Activated CD8-positive, alpha-beta memory T cell treated with anti-CD3 and anti-CD28 coated beads, Interleukin-2, amount 50 U/mL, for 48 hours (primary cell): Measurements from ENCODE around the gene PTPN9.
"Not testable (repeated sequence)": the region's sequence is repeated elsewhere in the genome, so short reads cannot be mapped to it uniquely, and the experiment has no call there.

ENCODE experiments used
- DNase-seq: peaks from one replicate; pipeline ENCODE4 v3.0.0-alpha.2; 2020

Gene PTPN9

GRCh38 chr15:75578948-75579920 lies at the start of gene PTPN9:
TSS of gene PTPN9 (minus strand) at chr15:75579315. CDS start at chr15:75578776, 539 bp downstream.
- peak; percentile 87 for DNase-seq

- peak; percentile 96 for DNase-seq
Observed at GRCh38 chr15:75625542-75626347, 46.6 kb upstream of the PTPN9 start, which contains the start of gene SNUPN. TSS of gene SNUPN (minus strand) at chr15:75625725. CDS start at chr15:75621051, 4,674 bp downstream.

GRCh38 chr15:75622505-75622904 lies 43.4 kb upstream of the PTPN9 start:
- DNase-seq: no peak

GRCh38 chr15:75620841-75621391 lies 41.8 kb upstream of the PTPN9 start:
- no peak for DNase-seq

- DNase-seq: no peak
Observed at GRCh38 chr15:75620058-75620820, 41.1 kb upstream of the PTPN9 start.

DNA sequence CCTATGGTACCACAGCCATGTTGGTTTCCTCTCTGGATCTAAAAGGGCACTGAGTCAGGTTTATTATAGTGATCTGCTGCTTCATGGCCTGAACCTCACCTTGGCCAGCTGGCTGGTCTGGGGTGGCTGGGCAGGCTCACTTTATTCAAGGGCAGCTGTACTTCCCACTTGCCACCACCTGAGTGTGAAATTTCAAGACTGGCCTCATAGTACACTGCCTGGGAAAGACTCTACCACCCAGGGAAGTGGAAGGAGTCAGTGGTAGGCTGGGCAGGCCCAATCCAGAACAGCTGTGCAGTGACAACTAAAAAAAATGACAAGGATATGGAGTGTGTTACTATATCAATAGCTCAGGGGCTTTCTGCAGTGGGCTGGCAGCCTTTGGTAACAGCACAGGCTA lies 37.7 kb upstream of the PTPN9 start:
- no peak for DNase-seq

DNA sequence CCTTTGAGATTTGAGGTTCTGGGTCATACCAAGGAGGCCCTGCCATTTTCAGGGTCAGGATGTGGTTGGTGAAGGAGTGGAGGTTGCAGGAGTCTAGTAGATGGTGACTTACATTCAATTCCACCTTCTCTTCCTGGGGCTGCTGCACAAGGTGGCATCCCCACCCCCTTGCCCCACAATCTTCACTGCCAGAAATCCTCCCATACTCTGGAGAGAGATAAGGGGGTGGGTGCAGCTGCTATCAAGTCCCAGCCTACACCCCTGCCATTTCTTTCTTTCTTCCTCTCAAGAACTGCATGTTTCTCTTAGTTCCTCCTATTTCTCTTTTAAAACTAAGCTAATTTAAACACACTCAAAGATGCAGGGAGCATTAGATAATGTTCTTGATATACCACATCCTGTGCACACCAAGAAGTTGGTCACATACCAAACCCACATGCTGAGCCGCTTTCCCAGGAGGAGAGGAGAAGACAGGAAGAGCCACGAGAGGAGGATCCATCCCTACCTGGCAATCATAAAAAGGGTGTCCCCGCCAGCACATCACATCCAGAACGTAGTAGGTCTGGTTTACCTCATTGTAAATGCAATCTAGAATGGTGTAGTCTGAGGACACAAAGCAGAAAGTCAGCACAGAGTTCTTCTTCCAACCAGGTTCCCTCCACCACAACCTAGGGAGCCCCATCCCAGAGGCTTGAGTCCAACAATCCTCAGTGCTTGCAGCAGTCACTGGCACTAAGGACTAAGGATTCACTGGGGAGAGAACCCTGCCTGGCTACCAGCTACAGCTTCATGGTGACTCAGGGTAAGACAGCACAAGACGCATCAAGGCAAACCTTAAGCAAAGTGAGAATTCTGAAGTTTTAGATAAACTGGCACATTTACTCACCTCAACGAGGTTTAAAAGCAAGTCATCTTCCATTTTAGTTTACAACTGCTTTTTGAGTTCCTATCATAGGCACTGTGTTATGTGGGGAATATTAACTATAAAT lies 27.9 kb upstream of the PTPN9 start:
- DNase-seq: no peak

GRCh38 chr15:75606026-75606425 lies 26.9 kb upstream of the PTPN9 start:
- DNase-seq: no peak

- DNase-seq: no peak
Observed at GRCh38 chr15:75599401-75599800, 20.3 kb upstream of the PTPN9 start.

GRCh38 chr15:75598361-75598760 lies 19.2 kb upstream of the PTPN9 start:
- no peak for DNase-seq

DNA sequence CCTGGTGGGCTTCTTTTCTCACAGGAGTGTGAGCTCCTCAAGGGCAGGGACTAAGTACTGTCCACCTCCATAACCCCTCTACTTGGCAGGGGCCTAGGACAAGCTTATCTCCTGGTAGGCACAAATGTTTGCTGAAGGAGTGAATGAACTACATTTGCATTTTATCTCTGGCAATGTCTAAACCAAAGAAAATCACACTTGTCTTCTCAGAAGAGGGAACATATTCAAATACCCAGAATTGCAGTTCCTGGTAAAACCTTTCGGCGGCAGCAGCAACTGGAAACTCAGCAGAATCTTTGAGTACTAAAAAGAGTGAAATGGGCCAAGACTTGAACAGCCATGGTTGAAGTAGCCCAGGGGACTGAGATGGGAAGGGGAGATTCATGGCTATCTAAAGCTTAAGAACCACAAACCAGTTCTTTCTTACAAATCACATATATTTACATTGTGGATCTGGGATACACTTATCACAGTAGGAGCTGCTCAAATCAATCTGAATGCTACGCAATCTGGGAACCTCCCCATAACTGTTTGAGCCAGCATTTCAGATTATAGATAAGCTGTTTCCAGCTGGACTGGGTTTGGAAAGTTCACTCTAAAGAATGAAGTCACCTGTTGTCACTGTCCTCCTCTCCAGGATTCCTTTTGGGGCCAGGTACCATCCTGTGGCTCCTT lies 18.7 kb upstream of the PTPN9 start:
- no peak for DNase-seq

- no peak for DNase-seq
Observed at GRCh38 chr15:75596703-75597345, 17.7 kb upstream of the PTPN9 start.

- no peak for DNase-seq
Observed at GRCh38 chr15:75594276-75594675, 15.2 kb upstream of the PTPN9 start.

DNA sequence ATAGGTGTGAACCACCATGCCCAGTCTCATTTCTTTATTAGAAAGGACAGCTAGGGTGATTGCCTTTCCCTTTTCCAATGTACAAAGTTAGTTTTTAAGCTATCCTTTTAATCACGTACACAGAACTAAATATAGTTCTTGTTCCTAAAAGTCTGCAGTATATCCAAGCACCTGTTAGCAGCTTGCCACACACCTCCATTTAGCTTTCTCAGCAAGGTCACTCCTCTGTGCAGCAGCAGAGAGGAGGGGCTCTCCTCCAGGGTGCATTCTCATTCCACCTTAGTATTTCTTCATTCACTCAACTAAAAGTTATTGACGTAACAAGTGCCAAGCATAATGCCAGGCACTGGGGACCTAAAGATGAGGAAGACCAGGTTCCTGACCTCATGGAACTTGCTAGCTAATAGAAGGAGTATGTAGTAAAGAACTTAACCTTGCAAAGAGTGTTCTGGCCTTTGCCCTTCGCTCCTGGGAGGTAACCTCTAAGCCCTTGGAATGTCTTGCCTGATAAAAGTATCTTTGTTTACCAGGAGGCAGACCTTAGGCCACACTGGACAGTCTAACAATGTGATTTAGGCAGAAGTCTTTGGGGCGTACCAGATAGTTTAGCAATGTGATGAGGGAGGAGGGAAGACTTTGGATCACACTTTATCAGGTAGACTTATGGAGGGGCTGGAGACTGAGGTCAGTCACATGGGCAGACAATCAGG lies 12.7 kb upstream of the PTPN9 start:
- no peak for DNase-seq

DNA sequence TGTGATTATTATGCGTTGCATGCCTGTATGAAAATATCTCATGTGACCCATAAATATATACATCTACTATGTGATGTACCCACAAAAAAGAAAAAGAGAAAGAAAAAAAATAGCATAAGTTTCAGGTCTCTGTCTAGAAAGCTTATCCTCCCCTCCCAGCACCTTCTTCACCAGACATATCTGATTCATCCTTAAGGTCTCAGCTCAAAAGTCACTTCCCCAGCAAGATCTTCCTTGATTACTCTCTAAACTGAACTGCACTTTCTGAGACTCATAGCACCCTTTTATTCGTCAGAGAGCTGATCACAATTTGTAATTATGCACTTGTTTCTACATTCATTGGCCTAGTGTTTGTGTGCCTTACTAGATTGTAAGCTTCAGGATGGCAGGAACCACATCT lies 11.1 kb upstream of the PTPN9 start:
- no peak for DNase-seq

DNA sequence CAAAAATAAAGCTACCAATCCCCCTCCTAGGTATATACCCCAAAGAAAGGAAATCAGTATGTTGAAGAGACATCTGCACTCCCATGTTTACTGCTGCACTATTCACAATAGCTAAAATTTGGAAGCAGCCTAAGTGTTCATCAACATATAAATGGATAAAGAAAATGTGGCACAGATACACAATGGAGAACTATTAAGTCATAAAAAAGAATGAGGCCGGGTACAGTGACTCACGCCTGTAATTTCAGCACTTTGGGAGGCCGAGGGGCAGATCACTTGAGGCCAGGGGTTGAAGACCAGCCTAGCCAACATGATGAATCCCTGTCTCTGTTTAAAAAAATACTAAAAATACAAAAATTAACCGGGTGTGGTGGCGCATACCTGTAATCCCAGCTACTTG lies 10.0 kb upstream of the PTPN9 start:
- no peak for DNase-seq

DNA sequence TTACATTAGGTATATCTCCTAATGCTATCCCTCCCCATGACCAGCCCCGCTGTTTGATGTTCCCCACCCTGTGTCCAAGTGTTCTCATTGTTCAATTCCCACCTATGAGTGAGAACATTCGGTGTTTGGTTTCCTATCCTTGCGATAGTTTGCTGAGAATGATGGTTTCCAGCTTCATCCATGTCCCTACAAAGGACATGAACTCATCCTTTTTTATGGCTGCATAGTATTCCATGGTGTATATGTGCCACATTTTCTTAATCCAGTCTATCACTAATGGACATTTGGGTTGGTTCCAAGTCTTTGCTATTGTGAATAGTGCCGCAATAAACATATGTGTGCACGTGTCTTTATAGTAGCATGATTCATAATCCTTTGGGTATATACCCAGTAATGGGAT lies 7.3 kb upstream of the PTPN9 start:
- DNase-seq: not testable (repeated sequence)

GRCh38 chr15:75584121-75584520 lies 5.0 kb upstream of the PTPN9 start:
- no peak for DNase-seq

DNA sequence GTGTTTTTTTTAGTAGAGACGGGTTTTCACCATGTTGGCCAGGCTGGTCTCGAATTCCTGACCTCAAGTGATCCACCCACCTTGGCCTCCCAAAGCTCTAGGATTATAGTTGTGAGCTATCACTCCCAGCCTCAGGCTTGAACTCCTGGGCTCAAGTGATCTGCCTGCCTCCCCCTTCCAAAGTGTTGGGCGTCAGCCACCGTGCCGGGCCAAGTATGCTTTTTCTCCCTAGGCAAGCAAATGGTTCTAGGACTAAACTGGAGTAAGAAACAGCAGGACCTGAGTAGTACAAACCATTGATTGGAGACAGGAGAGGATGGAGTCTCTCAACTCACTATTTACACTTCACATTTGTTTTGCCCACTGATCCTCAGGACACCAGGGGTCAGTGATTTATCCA lies 4.6 kb upstream of the PTPN9 start:
- DNase-seq: no peak
